Stimulated activated CD8-positive, alpha-beta memory T cell treated with anti-CD3 and anti-CD28 coated beads, Interleukin-4, amount 100 ng/mL, for 24 hours (primary cell): ENCODE data around the gene LSM5.
A peak's percentile ranks its signal among the peaks of the same experiment; 100 is the strongest.
"Not testable (repeated sequence)": the region's sequence is repeated elsewhere in the genome, so short reads cannot be mapped to it uniquely, and the experiment has no call there.

Source experiments
- DNase-seq: peaks from one replicate; pipeline ENCODE4 v3.0.0-alpha.2; 2020; ENCODE audit warnings: low read depth

The LSM5 gene

DNA sequence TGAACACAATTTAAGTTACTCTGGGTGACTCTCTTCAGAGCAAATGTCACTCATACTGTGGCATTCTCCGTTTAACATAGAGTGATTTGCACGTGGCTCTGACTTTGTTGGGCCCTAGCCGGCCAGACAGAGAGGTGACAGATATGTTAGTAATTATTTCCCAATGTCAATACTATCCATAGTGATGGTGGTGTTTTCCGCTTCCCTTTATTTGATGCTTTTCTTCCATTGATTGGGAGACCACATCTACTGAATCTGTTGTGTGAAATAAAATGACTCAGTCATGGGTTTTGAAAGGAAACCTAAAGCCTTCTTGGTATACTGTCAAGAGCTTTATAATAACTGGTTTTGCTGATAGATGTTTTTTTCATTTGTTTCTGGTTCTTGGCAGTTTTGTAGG lies 12.5 kb upstream of the LSM5 start:
- no peak for DNase-seq

DNA sequence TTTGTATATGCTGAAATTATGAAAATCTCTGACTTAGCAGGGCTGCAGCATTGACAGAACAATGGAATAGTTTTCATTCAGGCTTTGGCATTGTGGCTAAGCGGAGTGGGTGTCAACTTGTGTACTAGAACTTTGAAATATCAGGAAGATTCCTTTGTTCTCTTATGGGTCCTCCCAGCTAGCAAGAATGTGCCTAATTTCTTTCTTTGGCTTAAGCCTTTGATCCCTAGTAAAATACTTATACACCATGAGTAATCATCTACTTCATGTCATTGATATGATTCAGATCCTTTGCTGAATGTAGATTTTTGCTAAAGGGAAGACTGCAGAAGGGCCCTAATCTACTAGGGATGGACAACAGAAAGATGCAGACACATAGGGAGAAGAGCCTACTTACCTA lies 11.3 kb upstream of the LSM5 start:
- DNase-seq = no peak

DNA sequence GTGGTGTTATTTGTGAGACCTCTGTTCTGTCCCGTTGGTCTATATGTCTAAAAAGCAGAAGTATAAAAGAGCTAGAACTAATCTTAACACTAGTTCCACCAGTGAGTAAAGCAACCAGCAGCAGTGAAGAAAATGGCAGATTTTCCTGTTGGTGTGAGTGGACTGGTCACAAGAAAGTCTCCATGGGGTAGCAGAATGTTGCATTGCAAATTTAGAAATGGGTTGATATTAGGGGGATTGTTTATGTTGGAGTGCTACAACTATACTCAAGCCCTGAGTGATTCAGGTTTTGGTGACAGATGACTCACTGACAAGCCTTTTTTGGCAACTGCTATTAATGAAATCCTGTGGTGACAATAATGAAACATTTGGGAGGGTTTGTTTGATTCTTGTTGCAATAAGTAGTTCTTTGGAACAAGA lies 10.8 kb upstream of the LSM5 start:
- no peak for DNase-seq

DNA sequence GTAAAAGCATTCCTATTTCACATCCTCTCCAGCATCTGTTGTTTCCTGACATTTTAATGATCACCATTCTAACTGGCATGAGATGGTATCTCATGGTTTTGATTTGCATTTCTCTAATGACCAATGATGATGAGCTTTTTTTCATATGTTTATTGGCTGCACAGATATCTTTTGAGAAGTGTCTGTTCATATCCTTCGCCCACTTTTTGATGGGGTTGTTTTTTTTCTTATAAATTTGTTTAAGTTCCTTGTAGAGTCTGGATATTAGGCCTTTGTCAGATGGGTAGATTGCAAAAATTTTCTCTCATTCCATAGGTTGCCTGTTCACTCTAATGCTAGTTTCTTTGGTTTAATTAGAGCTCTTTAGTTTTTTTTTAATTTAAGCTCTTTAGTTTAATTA lies 10.0 kb upstream of the LSM5 start:
- not testable (repeated sequence) for DNase-seq

DNA sequence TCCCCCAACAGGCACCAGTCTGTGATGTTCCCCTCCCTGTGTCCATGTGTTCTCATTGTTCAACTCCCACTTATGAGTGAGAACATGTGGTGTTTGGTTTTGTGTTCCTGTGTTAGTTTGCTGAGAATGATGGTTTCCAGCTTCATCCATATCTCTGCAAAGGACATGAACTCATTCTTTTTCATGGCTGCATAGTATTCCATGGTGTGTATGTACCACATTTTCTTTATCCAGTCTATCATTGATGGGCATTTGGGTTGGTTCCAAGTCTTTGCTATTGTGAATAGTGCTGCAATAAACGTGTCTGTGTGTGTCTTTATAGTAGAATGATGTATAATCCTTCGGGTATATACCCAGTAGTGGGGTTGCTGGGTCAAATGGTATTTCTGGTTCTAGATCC lies 9.6 kb upstream of the LSM5 start:
- DNase-seq = not testable (repeated sequence)

DNA sequence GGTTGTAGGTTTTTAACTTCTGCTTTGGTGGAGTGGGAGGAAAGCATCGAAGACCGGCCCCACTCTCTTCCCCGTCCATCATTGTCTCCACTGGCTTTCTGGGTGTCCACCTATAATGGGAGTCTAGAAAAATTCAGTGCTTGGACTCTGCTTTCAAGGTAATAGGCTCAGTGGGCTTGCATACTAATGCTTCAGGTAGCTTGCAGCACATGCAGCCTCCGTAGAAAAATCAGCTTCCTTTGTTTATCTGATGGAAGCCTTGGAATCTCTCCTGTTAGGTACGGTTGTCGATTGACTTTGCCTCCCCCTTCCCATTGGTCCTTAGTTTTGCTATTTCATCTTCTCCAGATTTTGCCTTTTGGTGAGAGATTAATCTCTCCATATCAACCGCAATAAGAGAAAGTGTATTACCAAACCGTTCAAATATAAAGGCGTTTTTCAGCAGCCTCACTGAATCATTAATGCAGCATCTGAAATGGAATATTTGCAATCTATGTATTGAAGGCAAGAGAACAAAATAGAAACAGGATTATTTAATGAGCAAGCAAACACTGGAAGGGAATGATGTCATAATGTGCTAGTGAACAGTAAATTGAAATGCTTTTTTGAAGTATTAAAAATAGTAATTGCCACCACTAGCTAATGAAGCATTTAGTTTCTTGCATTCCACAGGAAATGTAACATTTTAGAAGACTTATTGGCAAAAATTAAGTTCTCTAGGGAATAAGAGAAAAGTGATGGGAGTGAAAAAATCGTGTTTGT lies 6.1 kb upstream of the LSM5 start:
- no peak for DNase-seq

DNA sequence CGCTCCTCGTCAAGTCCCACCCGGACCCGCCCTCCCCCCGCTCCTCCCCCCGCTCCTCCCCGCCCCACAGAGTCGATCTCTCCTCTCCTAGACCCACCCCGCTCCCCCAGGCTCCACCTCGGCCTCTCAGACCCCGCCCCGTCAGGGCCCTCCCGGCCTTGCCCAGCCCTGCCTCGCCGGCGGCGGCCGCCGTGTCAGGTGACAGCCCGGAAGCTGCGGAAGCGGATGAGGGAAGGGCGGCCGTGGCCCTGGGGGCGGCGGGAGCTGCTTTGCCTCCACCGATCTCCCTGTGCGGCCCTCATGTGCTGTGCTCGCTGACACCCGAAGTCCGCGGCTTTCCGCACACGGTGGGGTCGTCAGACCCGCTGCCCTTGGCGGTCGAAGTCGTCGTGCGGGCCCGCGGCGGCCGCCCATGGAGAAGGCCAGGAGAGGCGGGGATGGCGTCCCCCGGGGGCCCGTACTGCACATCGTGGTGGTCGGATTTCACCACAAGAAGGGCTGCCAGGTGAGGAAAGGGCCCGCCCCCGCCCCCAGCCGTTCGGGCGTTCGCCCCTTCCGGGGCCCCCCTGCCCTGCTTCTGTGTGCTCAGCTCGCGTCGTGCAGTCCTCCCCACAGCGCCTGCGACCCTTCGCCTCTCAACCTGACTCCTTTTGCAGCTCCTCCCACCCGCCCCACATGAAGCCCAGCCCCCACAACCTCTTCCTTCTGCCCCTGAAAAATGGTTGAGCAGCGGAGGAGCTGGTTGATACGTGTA lies 5.3 kb upstream of the LSM5 start, which contains the start of gene AVL9:
Gene AVL9, plus strand, starts transcription at position 192 of the 754 bp plus-strand sequence. Its CDS starts 221 bp downstream, at position 413.
- peak; percentile 99 for DNase-seq

DNA sequence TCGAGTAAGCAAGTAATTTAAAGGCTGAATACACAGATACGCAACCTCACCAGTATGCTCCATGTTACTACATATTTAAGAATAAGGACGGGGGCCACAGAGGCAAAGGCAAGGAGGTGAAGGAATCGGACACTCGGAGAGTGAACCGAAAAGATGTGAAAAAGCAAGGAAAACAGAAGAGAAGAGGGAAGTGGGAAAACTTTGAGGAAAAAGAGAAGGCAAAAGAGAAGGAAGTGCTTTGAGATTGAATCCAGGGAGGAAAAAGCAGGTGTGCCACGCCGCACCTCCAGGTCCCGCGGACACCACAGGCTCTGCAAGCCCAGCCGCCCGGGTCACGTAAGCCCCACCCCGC lies 4.7 kb upstream of the LSM5 start:
- DNase-seq = no peak

DNA sequence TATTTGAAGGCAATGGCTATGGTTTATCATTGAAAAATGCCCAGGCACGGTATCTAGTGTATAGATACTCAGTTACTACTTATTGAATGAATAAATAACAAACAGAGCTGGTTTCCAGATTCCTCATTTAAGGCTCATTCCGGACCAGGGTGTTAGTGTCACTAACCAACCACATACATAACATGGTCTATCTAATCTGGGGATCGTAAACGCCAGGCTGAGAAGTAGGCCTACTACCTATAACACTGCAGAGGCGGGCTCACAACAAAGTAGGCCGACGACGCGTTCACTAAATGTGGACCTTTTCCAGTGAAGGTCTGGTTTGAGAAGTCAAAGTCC lies 423 bp downstream of the LSM5 start:
- no peak for DNase-seq

DNA sequence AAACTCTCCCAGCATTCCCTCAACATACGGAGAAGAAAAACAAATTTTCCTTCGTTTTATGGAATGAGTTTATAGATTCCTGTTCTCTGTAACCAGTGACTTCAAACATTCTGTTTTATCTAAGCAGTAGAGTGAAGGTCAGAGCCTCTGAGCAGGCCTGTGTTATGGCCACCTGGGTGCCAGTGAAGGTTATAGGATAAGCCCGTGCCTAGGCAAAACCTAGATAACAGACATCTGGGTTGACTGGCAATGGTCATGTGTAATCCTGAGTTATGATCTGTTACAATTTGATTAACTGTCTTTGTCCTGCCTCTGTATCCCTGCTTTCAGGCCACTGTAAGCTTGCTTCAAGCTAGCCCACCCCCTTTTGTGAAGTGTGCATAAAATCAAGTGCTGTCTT lies 8.3 kb downstream of the LSM5 start:
- no peak for DNase-seq

DNA sequence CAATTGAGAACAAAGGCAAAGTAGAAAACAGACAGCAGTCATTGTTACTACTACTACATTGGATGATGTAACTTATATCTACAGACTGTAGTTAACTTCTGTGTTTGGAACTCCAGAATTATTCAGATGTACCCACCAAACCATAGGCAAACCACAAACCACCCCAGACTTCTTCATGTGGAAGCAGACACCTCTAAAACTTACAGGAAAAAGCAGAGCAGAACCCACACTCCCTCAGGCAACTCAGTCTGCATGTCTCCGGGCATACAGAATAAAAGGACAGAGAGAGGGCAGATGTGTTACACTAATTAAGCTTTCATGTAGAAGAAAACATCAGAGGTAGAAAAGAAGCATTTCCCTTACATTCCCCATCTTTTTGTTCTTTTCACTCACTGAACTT lies 9.0 kb downstream of the LSM5 start:
- DNase-seq = no peak

DNA sequence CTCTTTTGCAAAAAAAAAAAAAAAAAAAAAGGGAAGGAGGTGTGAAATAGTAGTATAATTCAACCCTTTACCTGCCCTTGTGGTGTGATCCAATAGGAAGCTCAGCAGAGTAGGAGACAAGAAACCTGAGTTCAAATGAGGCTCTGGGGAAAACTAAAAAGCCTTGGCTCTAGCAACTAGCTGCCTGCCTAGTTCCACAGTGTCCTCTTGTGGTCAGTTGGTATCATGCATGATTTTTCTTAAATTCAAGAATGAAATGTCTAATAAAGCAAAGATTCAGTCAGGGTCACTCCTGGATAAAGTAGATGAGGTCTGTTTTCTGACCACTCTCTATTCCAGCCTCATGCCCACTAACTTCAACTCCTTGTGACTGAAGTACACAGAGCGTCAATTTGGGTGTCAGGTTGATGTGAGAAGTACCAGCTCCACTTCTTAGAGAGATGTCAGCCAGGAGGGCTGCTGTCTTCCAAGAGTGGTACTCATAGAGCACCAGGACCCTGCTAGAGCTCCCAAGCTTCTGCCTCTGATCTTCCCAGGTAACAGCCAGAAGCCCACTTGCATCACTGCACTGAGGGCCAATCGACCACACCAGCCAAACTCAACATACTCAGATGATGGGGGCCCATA lies 10.5 kb downstream of the LSM5 start:
- no peak for DNase-seq

DNA sequence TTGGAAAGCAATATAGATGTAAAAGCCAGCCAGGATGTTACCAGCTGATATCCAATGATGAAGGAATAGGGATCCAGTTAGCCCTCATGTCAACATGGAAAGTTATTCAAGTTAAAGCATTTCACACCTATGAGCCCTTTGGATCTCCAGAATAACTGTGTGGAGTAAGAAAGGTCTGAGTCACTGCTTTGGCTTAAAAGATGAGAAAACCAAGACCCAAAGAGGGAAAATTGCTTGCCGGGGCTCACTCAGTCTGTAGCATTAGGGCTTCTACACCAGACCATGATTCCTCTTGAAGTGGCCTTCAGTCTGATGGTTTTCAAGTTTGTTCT lies 12.6 kb downstream of the LSM5 start:
- no peak for DNase-seq

DNA sequence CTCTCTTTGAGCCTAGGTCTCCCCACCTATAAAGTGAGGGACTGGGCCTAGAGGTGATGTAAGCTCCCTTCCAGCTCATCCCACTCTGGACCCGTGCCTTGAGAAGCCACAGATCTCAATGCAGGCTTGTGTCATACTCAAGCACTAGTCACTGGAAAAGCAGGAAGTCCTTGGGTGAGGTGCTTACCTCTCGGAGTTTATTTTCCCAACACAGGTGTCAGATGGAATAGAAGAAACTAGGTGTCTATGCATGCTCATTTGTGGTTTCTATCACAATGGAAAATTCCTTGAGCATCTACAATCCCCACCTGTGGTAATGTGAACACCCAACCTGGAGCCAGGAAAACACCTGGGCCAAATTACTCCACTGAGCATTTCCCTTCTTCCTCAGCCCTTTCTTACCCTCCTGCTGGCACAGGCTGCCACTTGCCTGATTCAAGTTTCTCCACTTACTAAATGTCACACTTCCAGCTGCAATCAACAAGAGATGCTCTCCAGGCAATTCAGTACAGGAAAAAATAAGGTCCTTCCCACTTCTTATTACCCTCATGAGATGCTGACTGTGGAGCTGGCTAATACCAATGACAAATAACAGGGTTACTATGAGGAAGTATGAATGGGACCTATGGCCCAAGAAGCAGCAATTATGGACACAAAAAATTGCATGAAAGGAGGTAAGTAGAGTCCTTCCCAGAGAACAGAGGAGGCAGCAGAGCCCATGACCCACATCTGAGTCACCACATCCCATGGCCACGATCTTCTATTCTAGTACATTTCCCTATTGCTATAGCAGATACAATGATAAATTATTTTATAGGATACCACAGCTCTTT lies 13.1 kb downstream of the LSM5 start:
- no peak for DNase-seq

DNA sequence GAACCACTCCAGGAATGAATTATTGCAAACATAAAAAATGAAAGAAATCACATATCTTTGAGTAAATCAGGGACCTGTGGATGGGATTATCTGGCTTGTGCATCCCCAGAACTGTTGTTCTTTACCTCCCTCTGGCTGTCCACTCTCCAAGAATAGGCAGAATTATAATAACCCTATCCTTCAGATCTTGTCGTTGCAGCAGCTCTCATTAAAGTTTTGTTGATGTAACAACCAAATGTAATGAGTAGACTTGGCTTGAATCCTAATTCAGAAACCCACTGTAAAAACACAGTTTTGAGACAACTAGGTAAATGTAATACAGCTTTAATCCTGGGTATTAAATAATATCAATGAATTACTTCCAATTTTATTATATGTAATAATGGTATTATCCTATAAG lies 16.2 kb downstream of the LSM5 start:
- no peak for DNase-seq

DNA sequence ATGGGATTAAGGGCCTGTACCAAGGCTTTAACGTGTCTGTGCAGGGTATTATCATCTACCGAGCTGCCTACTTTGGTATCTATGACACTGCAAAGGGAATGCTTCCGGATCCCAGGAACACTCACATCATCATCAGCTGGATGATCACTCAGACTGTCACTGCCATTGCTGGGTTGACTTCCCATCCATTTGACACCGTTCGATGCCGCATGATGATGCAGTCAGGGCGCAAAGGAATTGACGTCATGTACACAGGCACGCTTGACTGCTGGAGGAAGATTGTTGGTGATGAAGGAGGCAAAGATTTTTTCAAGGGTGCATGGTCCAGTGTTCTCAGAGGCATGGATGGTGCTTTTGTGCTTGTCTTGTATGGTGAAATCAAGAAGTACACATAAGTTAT lies 18.2 kb downstream of the LSM5 start:
- DNase-seq = no peak

DNA sequence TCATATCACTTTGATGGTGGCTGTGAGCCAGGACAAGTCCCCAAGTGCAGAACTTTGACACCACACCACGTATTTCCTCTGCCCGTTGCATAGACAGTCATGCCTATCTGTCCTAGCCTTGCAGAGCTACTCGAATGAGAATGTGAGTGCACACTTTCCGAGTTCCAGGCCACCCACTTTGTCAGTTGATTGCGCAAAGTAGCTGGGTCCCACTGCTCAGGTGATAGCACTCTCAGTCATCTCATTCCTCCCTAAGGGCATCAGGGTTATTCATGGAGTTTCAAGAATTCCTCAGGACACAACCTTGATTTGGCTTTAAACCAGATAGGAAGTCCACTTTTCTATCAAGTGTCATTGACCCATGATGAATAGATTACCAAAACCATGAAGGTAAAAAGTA lies 19.3 kb downstream of the LSM5 start:
- DNase-seq = no peak

DNA sequence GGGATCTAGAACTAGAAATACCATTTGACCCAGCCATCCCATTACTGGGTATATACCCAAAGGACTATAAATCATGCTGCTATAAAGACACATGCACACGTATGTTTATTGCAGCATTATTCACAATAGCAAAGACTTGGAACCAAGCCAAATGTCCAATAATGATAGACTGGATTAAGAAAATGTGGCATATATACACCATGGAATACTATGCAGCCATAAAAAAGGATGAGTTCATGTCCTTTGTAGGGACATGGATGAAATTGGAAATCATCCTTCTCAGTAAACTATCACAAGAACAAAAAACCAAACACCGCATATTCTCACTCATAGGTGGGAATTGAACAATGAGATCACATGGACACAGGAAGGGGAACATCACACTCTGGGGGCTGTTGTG lies 20.2 kb downstream of the LSM5 start:
- DNase-seq = not testable (repeated sequence)

DNA sequence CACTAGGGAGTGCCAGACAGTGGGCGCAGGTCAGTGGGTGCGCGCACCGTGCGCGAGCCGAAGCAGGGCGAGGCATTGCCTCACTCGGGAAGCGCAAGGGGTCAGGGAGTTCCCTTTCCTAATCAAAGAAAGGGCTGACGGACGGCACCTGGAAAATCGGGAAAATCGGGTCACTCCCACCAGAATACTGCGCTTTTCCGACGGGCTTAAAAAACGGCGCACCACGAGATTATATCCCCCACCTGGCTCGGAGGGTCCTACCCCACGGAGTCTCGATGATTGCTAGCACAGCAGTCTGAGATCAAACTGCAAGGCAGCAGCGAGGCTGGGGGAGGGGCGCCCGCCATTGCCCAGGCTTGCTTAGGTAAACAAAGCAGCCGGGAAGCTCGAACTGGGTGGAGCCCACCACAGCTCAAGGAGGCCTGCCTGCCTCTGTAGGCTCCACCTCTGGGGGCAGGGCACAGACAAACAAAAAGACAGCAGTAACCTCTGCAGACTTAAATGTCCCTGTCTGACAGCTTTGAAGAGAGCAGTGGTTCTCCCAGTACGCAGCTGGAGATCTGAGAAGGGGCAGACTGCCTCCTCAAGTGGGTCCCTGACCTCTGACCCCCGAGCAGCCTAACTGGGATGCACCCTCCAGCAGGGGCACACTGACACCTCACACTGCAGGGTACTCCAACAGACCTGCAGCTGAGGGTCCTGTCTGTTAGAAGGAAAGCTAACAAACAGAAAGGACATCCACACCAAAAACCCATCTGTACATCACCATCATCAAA lies 25.4 kb downstream of the LSM5 start:
- not testable (repeated sequence) for DNase-seq

DNA sequence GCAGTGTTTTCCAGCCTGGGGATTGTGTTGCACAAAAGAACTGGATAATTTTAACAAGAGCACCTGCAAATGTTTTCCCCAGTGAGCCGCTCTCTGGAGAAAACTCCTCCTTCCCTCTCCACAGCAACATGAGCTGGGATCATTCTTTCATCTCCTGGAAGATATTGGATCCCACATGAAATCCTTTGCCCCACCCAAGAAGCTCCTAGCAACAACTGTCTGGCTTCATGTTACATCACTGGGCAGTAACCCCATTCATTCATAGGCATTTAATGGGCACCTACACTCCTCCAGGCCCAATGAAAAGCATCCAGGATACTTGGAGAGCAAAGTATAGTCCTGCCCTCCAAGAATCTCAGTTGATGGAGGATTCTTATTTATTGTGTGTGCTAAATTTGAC lies 27.2 kb downstream of the LSM5 start:
- no peak for DNase-seq

DNA sequence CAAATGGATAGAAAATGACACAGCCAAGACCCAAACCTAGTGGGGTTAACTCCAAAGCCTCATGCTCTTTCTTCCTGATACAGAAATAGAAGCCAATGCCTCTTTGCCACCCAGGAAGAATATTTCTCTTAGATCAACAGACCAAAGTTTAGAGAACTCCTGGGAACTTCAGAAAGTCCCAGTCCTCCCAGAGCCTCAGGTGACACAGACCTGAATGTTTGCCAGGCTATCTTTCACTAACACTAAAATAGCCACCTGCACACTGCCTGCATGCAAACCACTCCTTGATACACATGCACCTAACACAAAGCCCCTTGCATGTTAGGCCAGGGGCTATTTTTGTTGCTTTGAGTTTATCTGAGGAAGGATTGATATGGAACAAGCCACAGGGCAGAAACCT lies 27.7 kb downstream of the LSM5 start:
- DNase-seq = no peak

DNA sequence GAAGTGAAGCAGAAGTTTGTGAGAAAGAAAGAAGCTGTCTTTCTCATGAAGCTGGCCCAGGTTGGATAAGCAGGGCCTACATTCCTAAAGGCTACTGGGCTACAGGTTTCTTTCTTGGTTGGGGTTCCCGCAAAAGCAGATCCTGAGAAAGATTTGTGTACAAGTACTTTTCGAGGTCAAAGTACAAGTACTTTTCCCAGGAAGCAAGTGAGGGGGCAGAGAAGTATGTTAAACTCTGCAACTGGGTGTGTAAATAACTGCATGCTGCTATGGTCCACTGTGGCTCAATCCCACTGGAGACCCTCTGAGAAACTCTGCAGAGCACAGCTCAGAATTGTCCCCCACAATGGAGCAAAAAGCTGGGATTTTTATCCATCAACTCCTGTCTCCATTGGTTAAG lies 28.7 kb downstream of the LSM5 start:
- DNase-seq = no peak
